Keratinocyte (primary cell): ENCODE data around the gene TSC1.

ENCODE experiments used
- EZH2 ChIP-seq: IDR thresholded peaks from one replicate; pipeline ENCODE4 v1.6.1; 2012; ENCODE audit warnings: inconsistent platforms, mild to moderate bottlenecking, low read length, moderate library complexity
- TF ChIP-seq, protein P1 (sequence below), 3 experiments: IDR thresholded peaks in 1 of 3; conservative IDR thresholded peaks in 1 of 3; optimal IDR thresholded peaks in 1 of 3; 2 replicates in 2 of 3; 3 replicates in 1 of 3; pipeline versions ENCODE3 to v1.5.1; 2011; ENCODE audit warnings: low read length in 3 of 3, mild to moderate bottlenecking in 3 of 3, moderate library complexity in 2 of 3, control low read depth in 1 of 3, inconsistent platforms in 1 of 3; ENCODE audit not compliant: insufficient read depth in 2 of 3; ENCODE audit errors: extremely low read depth in 1 of 3

DNA sequence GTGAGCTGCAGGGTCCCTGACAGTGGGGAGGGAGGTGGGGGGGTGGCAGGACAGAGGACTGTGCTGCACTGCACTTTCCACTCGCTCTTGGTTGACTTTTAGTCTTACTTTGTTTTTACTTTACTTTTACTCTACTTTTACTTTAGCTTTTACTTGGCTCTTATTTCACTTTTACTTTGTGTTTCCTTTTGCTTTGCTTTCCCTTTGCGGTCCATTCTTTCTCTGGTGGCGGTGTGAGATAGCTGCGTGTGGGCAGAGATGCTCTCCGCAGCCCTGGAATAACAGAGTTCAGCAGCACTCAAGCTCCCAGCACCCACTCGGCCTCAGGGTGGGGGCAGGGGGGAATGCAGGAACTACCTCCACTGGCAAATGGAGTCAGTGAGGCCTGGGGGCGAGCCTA is 71.0 kb downstream of the TSC1 start:
- TF ChIP-seq, protein P1, sequence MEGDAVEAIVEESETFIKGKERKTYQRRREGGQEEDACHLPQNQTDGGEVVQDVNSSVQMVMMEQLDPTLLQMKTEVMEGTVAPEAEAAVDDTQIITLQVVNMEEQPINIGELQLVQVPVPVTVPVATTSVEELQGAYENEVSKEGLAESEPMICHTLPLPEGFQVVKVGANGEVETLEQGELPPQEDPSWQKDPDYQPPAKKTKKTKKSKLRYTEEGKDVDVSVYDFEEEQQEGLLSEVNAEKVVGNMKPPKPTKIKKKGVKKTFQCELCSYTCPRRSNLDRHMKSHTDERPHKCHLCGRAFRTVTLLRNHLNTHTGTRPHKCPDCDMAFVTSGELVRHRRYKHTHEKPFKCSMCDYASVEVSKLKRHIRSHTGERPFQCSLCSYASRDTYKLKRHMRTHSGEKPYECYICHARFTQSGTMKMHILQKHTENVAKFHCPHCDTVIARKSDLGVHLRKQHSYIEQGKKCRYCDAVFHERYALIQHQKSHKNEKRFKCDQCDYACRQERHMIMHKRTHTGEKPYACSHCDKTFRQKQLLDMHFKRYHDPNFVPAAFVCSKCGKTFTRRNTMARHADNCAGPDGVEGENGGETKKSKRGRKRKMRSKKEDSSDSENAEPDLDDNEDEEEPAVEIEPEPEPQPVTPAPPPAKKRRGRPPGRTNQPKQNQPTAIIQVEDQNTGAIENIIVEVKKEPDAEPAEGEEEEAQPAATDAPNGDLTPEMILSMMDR (optimal IDR thresholded peaks at IDR 0.05 in 1 of 3, IDR thresholded peaks at IDR 0.05 in 1 of 3, conservative IDR thresholded peaks at IDR 0.05 in 1 of 3; ENCODE audit: extremely low read depth in 1 of 3, insufficient read depth in 2 of 3, low read length in 3 of 3): no peak
- no peak for TF ChIP-seq EZH2
